GM12872 (cell line): ENCODE data around the gene VEGFA.

Experiments
- TF ChIP-seq, protein P1 (sequence below): IDR thresholded peaks from 3 replicates; pipeline ENCODE4 v1.5.1; 2011; ENCODE audit warnings: low read depth, mild to moderate bottlenecking, low read length, moderate library complexity; ENCODE audit not compliant: insufficient read depth

Gene VEGFA

DNA sequence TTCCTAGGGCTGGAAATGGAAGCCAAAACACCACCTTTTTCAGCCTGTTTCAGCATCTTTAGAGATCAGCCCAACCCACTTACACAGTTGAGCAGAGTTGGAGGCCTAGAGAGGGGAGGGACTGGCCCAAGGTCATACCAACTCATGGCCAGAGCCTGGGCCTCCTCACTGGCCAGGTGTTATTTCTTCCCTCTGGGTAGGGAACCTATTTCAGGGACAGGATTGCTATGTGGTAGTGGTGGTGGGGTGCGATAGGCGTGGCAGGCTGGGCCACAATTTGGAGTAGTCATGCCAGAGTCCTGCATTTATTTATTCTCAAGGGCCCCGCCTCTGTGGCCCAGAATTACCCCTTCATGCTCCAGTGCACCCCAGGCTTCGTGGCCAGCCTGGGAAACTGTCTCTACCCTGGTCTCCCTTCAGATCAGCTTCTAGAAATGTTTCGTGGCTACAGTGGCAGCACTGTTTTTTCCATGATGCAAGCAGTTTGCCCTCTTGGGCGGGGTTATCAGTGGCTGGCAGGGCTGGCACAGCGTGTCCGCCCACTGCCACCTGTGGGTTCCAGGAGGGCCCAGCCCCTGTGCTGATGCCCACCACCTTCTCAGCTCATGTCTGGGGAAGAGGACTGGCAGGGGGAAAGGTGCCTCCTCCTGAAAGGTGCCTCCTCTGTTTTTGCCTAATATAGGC is 6.2 kb downstream of the VEGFA start:
- TF ChIP-seq, protein P1, sequence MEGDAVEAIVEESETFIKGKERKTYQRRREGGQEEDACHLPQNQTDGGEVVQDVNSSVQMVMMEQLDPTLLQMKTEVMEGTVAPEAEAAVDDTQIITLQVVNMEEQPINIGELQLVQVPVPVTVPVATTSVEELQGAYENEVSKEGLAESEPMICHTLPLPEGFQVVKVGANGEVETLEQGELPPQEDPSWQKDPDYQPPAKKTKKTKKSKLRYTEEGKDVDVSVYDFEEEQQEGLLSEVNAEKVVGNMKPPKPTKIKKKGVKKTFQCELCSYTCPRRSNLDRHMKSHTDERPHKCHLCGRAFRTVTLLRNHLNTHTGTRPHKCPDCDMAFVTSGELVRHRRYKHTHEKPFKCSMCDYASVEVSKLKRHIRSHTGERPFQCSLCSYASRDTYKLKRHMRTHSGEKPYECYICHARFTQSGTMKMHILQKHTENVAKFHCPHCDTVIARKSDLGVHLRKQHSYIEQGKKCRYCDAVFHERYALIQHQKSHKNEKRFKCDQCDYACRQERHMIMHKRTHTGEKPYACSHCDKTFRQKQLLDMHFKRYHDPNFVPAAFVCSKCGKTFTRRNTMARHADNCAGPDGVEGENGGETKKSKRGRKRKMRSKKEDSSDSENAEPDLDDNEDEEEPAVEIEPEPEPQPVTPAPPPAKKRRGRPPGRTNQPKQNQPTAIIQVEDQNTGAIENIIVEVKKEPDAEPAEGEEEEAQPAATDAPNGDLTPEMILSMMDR = no peak

DNA sequence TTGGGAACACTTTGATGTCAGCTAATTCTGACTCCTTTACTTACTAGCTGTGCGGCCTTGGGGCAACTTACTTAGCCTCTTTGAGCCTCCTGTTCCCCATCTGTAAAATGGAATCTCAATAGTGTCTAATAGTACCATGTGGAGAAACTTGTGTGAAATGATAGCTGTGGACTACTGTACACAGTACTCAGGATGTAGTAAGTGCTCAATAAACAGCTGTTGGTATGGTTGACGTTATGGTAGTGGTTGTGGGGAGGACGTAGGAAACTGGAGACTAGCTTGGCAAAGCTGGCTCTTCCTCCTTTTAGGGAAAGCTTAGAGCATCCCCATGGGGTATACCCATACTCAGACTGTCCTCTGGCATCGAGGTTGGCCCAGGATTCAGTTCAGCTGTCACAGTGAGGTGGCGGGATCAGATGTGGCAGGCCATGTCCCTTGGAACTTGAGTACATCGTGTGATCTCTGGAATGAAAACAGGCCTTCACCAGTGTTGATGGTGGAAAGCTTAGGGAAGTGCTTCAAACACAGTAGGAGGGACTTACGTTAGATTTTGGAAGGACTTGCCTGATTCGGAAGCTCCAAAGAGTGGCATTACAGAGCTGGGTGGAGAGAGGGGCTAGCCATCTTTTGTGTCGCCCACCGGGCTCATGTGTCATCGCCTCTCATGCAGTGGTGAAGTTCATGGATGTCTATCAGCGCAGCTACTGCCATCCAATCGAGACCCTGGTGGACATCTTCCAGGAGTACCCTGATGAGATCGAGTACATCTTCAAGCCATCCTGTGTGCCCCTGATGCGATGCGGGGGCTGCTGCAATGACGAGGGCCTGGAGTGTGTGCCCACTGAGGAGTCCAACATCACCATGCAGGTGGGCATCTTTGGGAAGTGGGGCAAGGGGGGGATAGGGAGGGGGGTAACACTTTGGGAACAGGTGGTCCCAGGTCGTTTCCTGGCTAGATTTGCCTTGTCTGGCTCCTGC is 7.1 kb downstream of the VEGFA start:
- TF ChIP-seq, protein P1 = no peak

DNA sequence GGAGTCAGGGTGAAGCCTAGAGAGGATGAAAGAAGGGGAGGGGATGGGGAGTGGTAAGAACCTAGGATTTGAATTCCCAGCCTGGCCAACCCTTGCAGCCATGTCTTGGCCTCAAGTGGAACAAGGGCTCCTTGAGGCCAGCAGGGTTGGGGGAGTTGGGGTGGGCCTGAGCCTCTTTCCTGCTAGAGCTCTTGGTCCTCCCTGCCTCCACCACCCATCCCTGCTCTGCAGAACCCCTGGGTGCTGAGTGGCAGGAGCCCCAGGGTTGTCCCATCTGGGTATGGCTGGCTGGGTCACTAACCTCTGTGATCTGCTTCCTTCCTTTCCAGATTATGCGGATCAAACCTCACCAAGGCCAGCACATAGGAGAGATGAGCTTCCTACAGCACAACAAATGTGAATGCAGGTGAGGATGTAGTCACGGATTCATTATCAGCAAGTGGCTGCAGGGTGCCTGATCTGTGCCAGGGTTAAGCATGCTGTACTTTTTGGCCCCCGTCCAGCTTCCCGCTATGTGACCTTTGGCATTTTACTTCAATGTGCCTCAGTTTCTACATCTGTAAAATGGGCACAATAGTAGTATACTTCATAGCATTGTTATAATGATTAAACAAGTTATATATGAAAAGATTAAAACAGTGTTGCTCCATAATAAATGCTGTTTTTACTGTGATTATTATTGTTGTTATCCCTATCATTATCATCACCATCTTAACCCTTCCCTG is 8.3 kb downstream of the VEGFA start:
- TF ChIP-seq, protein P1 = no peak

DNA sequence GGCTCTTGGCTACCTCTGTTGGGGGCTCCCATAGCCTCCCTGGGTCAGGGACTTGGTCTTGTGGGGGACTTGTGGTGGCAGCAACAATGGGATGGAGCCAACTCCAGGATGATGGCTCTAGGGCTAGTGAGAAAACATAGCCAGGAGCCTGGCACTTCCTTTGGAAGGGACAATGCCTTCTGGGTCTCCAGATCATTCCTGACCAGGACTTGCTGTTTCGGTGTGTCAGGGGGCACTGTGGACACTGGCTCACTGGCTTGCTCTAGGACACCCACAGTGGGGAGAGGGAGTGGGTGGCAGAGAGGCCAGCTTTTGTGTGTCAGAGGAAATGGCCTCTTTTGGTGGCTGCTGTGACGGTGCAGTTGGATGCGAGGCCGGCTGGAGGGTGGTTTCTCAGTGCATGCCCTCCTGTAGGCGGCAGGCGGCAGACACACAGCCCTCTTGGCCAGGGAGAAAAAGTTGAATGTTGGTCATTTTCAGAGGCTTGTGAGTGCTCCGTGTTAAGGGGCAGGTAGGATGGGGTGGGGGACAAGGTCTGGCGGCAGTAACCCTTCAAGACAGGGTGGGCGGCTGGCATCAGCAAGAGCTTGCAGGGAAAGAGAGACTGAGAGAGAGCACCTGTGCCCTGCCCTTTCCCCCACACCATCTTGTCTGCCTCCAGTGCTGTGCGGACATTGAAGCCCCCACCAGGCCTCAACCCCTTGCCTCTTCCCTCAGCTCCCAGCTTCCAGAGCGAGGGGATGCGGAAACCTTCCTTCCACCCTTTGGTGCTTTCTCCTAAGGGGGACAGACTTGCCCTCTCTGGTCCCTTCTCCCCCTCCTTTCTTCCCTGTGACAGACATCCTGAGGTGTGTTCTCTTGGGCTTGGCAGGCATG is 9.2 kb downstream of the VEGFA start:
- TF ChIP-seq, protein P1 = no peak

DNA sequence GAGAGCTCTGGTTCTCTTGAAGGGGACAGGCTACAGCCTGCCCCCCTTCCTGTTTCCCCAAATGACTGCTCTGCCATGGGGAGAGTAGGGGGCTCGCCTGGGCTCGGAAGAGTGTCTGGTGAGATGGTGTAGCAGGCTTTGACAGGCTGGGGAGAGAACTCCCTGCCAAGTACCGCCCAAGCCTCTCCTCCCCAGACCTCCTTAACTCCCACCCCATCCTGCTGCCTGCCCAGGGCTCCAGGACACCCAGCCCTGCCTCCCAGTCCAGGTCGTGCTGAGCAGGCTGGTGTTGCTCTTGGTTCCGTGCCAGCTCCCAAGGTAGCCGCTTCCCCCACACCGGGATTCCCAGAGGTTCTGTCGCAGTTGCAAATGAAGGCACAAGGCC is 9.8 kb downstream of the VEGFA start:
- TF ChIP-seq, protein P1 = no peak

DNA sequence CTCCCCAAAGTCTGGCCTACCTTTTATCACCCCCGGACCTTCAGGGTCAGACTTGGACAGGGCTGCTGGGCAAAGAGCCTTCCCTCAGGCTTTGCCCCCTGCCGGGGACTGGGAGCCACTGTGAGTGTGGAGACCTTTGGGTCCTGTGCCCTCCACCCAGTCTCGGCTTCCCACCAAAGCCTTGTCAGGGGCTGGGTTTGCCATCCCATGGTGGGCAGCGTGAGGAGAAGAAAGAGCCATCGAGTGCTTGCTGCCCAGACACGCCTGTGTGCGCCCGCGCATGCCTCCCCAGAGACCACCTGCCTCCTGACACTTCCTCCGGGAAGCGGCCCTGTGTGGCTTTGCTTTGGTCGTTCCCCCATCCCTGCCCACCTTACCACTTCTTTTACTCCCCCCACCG is 10.3 kb downstream of the VEGFA start:
- TF ChIP-seq, protein P1 = no peak
